NCI-H510A (cell line): Measurements from ENCODE around the gene STXBP6.
"Not testable (repeated sequence)": the region's sequence is repeated elsewhere in the genome, so short reads cannot be mapped to it uniquely, and the experiment has no call there.

Experiments used
- DNase-seq: peaks from one replicate; lab custom pipeline; 2025; lab: John Stamatoyannopoulos, UW

STXBP6 gene

GRCh38 chr14:24986206-24986893 is 63.6 kb downstream of the STXBP6 start:
- no peak for DNase-seq

GRCh38 chr14:24984846-24985589 is 64.9 kb downstream of the STXBP6 start:
- no peak for DNase-seq

DNA sequence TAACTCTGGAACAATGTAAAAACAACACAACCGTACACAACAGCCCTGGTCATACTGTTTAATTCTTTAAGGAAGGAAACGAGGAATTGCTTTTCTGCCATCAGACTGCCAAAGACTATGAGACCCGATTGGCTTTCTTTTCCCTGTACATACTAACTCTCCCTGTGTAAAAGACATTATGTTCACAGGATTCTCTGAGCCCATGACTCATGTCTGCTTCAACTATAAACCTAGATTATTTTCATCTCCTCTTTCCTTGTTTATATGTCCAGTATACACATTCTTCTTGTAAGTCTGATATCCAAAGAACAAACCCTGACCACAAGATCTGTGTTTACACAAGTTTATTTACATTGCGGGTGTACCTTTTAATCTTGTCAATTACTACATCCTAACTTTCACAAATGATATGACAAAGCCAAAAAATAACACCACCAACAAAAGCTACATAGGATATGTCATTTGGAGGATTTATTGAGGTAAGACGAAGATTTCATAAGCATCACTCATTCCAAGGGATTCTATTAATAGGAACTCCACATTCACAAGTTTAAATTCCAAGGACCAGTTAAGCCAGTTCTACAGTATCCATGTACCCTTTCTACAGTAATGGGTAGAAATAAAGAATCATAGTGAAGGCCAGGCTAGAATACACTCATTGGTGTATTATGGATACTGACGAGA is 67.3 kb downstream of the STXBP6 start:
- DNase-seq = no peak

DNA sequence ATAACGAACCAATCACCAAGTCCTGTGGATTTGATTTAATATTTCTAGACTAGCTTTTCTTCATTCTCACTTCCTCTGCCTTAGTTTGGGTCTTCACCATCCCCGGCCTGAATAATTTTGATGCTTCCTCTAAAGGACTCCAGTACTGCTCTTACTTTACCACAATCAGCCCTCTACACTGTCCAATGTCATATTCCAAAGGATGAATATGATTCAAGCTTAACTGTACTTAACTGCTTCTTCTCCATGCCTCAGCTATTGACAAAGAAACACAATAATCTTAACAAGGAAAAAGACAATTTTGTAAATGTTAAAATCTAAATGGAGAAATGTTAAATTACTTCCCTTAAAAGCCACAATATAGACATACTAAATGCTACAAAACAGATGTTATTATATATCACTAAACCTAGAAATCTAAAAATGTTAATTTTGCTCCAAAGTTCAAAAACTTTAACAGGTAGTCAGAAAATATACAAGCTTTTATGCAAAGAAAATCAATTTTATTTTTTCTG is 70.2 kb downstream of the STXBP6 start:
- no peak for DNase-seq

DNA sequence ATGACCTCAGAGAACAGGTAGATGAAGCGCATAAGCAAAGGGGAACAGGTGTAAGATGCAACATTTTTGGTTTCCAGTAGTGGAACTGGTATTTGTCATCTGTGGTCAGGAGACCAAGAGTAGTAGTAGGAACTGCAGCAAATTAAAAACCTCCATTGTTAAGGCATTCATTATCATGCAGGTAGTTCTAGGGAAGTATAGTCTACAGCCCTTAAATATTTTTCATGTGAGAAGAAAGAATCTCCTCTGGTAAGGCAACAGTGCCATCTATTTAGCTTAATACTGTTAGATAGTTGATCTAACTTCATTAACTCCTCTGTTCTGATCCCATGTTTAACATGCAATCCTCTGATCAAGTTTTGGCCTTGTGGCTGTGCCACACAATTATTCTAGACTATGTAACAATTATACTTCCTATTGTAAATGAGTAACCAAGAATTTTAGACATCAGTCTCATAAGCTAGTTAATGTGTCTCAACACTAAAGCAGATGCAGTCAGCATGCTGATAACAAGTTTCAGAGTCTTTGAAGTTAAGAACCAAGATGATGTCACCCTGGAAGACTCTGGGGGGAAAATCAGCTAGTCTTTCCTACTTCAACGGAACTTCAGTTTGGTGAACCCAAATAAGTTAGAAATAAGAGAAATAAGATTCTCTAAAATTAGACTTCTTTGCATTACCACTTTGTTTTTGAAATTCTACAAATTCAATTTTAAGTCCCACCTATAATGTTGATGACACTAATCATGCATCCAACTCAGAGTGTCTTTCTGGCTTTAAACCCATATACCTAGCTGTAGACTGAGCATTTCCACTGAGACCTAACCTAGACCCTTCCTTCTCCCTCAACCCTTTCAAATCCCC is 70.9 kb downstream of the STXBP6 start:
- no peak for DNase-seq

GRCh38 chr14:24976602-24977001 is 73.3 kb downstream of the STXBP6 start:
- DNase-seq = no peak

- no peak for DNase-seq
Measured at GRCh38 chr14:24975393-24975792, 74.6 kb downstream of the STXBP6 start.

DNA sequence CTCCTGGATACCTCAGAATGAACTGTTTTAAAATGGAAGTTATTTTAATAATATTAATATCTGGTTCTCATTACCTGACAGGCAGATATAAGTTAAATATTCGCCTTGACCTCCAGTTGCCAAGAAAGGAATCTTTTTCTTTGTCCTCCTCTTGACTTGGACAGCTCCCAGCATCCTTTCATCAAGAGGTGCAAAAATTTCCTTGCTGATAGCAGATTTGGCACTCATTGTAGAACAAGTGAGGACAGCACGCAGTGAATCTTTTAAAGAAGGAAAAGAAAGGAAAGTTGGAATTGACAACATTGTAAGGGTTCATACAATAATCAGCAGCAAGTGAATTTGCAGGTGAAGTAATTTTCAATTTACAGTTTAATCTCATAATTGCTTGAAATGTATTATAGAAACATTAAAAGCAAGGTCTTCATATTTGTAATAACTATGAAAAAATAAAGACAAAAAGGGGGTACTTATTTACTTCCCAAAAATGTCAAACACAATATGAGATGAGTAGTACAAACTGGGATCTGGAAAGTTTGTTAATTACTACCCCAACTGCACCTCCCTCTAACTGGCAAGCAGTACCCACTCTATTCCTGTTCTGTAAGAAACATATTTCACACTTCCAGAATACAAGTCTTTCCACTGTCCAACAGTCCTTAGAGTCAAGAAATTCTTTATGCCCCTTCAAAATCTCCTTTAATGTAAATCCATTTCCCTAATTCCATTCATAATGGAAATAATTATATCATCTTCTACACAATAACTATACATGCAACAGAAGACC is 75.2 kb downstream of the STXBP6 start:
- no peak for DNase-seq

- no peak for DNase-seq
Measured at GRCh38 chr14:24972844-24973243, 77.1 kb downstream of the STXBP6 start.

- no peak for DNase-seq
Measured at GRCh38 chr14:24971255-24971654, 78.7 kb downstream of the STXBP6 start.

- no peak for DNase-seq
Measured at GRCh38 chr14:24966579-24966964, 83.4 kb downstream of the STXBP6 start.

DNA sequence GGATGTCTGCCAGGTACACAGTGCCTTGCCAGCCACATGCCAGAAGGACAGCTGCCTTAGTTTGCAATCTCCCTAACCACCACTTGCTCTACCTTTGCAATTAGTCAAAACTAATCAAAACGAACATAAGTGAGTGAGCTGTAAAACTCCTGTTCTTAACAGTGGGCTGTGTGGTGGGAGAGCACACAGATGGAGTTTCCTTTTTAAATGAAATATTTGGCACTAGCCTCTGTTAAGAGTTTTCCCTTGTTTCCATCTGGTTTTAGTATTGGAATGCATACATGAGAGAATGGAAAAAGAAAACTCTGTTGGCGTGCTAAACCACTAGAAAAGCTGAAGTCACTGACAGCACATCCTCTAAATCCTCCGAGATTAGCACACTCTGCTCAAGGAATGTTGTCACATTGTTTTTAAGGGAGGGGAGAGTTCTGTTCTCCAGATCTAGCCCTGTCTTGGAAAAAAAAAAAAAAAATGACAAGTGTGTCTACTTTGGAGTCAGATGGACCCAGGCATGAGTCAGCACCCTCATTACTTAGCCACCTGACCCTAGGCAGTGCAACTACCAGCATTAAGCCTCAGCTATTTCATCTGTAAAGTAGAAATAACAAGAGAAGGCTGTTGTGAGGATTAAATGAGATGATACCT is 83.9 kb downstream of the STXBP6 start:
- DNase-seq = no peak

- no peak for DNase-seq
Measured at GRCh38 chr14:24965578-24965933, 84.4 kb downstream of the STXBP6 start.

GRCh38 chr14:24964591-24964990 is 85.4 kb downstream of the STXBP6 start:
- no peak for DNase-seq

DNA sequence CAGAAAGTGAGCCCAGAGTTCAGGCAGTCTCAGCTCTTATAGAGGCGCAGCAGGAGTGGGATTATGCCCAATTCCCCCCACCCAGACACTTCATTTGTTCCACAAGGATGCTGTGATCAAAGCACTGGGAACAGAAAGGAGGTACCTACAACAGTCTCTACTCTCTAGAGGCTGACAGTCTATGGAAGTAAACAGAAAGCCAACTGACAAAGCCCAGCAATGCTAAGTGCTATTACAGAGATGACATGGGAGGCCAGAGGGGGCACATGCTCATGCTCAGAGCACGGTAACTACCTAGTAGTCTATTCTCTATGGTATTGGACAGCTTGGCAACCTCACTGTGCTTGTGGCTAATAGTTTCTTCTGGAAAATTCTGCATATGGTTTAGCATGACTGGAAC is 85.9 kb downstream of the STXBP6 start:
- DNase-seq = no peak

DNA sequence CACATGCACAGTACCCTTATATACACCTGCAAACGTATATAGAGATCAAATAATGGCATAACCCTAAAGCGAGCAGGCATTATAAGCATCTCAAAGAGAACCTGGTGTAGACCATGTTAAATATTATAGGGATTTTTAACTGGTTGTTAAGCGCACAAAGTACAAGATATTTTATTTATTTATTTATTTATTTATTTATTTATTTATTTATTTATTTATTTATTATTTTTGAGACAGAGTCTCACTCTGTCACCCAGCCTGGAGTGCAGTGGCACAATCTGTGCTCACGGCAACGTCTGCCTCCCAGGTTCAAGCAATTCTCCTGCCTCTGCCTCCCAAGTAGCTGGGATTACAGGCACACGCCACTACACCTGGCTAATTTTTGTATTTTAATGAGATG is 87.8 kb downstream of the STXBP6 start:
- not testable (repeated sequence) for DNase-seq

GRCh38 chr14:24960816-24961215 is 89.1 kb downstream of the STXBP6 start:
- no peak for DNase-seq

DNA sequence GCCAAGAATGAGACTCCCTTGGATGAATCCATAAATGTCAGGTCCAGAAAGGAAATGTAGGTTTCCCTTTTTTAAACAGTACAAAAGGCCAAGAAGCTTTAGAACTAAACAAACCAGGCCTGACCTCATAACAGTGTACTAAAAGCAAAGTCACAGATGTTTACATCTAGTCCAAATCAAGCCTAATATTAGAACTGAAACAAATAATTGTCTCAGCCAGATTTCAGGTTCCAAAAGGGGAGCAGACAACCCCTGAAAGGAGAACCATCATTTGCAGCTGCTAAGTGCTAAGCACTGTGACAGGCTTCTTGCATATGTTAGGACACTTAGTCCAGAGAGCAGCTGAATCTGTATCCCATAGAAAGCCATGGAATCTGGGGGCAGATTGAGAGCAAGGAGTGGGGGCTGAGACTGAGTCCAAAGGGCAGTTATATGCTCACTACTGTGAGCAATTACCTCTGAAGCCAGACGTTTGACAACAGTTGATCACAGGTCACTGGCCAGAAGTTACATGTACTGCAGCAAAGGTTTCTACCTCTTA is 90.1 kb downstream of the STXBP6 start:
- DNase-seq = no peak

DNA sequence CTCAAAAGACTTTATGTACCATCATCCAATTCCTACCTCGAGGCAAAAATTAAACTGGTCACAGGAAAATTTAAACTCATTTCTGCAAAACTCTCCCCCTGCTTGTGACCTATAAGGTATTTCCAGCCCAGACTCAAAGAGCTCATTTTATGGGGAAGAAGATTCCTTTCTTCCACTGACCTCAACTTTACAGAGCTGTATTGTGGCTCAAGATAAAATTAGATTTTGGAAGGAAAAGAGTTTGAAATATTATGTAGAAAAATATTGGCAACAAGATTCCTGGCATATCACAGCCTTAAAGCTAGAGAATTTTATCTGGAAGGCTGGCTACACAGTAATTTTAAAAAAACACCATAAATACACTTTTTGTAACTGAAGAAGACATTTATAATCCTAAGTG is 91.7 kb downstream of the STXBP6 start:
- no peak for DNase-seq

DNA sequence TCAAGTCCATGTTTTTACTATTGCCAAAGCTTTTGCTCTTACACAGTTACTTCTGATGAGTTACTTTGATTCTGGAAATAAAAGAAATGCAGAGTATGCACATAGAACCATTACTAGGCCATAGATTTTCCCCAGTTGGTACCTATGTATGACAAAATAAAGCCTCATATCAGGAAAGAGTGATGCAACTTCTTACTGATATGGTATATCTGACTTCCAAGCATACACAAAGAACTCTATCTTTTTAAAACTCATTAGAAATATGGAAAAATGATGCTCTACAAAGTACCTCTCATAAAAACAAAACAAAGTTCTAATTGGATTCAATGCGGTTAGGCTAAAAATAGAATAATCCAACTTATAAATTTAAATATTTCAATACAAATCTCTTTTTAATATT is 92.1 kb downstream of the STXBP6 start:
- DNase-seq = no peak
